Pancreas (tissue), 10 donors: ENCODE results near the gene WASL. TPM values are rescaled to one million over a fixed set of nuclear protein-coding genes. Genes with fewer than 3 reads are reported as not detected.

ENCODE experiments used
- ATAC-seq, 4 donors: fragments of 200-7000 bp; cut with Tn5 transposase; one replicate each; pipeline versions ENCODE4 v1.8.0 to v1.9.1; 2020; ENCODE audit warnings: mild to moderate bottlenecking in 4 of 4, moderate library complexity in 4 of 4
- DNase-seq, 6 donors: peaks; one replicate each; pipeline ENCODE4 v3.0.0-alpha.2; 2020
- FAIRE-seq: peaks from 2 replicates; lab custom pipeline; 2012; peaks lifted over from hg19 to GRCh38; lab: Jason Lieb, UNC
- H3K27ac ChIP-seq, 4 donors: fragments of 200-600 bp; sonication (generic); 1 replicate in 3 of 4; 2 replicates in 1 of 4; pipeline versions ENCODE4 v1.5.0 to v1.8.0; 2020
- H3K27me3 ChIP-seq, 4 donors: fragments of 200-600 bp; one replicate each; pipeline ENCODE4 v1.8.0; 2021
- H3K36me3 ChIP-seq, 3 donors: fragments of 200-600 bp; sonication (generic) in 1 of 3; one replicate each; pipeline versions ENCODE4 v1.5.0 to v1.8.0; 2020 to 2021
- H3K4me1 ChIP-seq, 3 donors: fragments of 200-600 bp; one replicate each; pipeline ENCODE4 v1.8.0; 2021
- H3K4me3 ChIP-seq, 4 donors: fragments of 200-600 bp; sonication (generic) in 2 of 4; one replicate each; pipeline versions ENCODE4 v1.5.0 to v1.8.0; 2020 to 2021
- H3K9me3 ChIP-seq, 4 donors: fragments of 200-600 bp; one replicate each; pipeline ENCODE4 v1.8.0; 2021
- CTCF ChIP-seq, 4 donors: fragments of 200-600 bp; sonication (generic) in 3 of 4; IDR thresholded peaks; one replicate each; pipeline versions ENCODE4 v1.5.0 to v1.8.0; 2021; ENCODE audit warnings: antibody characterized with exemption in 4 of 4
- WGBS, 2 donors: extraction: QIAGEN DNeasy Blood & Tissue Kit; methylation state at CpG; one replicate each; pipeline ENCODE4 v1.1.7; 2013; 5-methylcytosine and 5-hydroxymethylcytosine counted together
- intact Hi-C, 3 donors: fragments of 100-400 bp; cut with DNase I; formaldehyde crosslinking; loops; one replicate each; pipeline versions ENCODE4 v1.11.1 to v1.14.2; 2022
- polyA plus RNA-seq, 2 donors: library from polyadenylated mRNA; stranded (reverse); fragments of 200-250 nt; gene quantifications; one replicate each; pipeline ENCODE4 v1.2.3, GENCODE V29; 2013
- total RNA-seq, 6 donors: library from RNA; stranded (reverse); fragmentation: NEBNext Ultra II Directional in 4 of 6; extraction: Animal tissue kit (Norgen Biotek cat#: 25700) in 4 of 6; gene quantifications; one replicate each; pipeline versions ENCODE4 v1.2.1 to v1.2.4, GENCODE V29; 2021 to 2023
- donor health status: healthy with polysubstance abuse.
- donor health status: DM: no; HTN: no; CAD: no; lungs with moderate emphysema.
- donor health status: DM: no; HTN: no; CAD: no.
- donor health status: control.
- donor health status: control.
- donor health status: Bipolar disorder and iron deficiency.
- donor health status: DM: yes; HTN: yes; CAD: no.
- donor health status: DM: no; HTN: no; CAD: no.
- donor health status: DM: no; HTN: no; CAD: no.
- donor health status: DM: yes; HTN: yes; CAD: no.

The WASL gene
- total and polyA plus RNA-seq, 8 donors = 8.2 to 27.3 (median 16.0) TPM

GRCh38 chr7:123695944-123696677, 52.7 kb downstream of the WASL start:
- intact Hi-C loops = loop anchor here in 1 of 3 donors (10.0 kb wide), 1 partner anchor 49 kb away; the partner anchor contains the start of gene WASL
- ATAC-seq = no peak
- H3K4me3 ChIP-seq = no peak overlapping the region
- peaks cover 0 to 36% (median 3%) of the 10 kb centered on the region in 3 donors for H3K36me3 ChIP-seq
- no peak for TF ChIP-seq CTCF (IDR thresholded peaks at IDR 0.05)
- peak; percentile 26 for FAIRE-seq
- DNase-seq = no peak
- no peaks in the 10 kb centered on the region for H3K9me3 ChIP-seq
- peaks cover 0 to 6% (median 0%) of the 10 kb centered on the region in 3 donors for H3K4me1 ChIP-seq
- WGBS, 2 donors = 79% methylated on average over 3 of the region's 3 CpGs
- no peak overlapping the region for H3K27ac ChIP-seq
- H3K27me3 ChIP-seq = no peaks in the 10 kb centered on the region

- WGBS, 2 donors = 99 to 100% methylated on average over 6 of the region's 6 CpGs
- TF ChIP-seq CTCF (IDR thresholded peaks at IDR 0.05) = no peak
- ATAC-seq = no peak
- H3K36me3 ChIP-seq = peaks cover 0 to 29% (median 3%) of the 10 kb centered on the region in 3 donors
- peak in 1 of 6 donors; percentile 20 for DNase-seq
- H3K9me3 ChIP-seq = no peaks in the 10 kb centered on the region
- no peak for FAIRE-seq
- H3K4me3 ChIP-seq = no peak overlapping the region
- H3K27ac ChIP-seq = no peak overlapping the region
- no peaks in the 10 kb centered on the region for H3K27me3 ChIP-seq
- peaks cover 0 to 12% (median 6%) of the 10 kb centered on the region in 3 donors for H3K4me1 ChIP-seq
- intact Hi-C loops = loop anchor here in 1 of 3 donors (10.0 kb wide), 1 partner anchor 52 kb away; the partner anchor contains the start of gene WASL
Measured at GRCh38 chr7:123692471-123692877, 56.3 kb downstream of the WASL start.

- 93 to 95% methylated on average over 2 of the region's 2 CpGs for WGBS, 2 donors
- Histone ChIP-seq H3K4me3 (no peak overlapping the region), H3K4me1 (peaks cover 0 to 12% (median 6%) of the 10 kb centered on the region in 3 donors), H3K9me3 (no peaks in the 10 kb centered on the region), H3K27ac (no peak overlapping the region), H3K27me3 (no peaks in the 10 kb centered on the region), H3K36me3 (peaks cover 0 to 21% (median 3%) of the 10 kb centered on the region in 3 donors)
- no peak for ATAC-seq
- intact Hi-C loops = loop anchor here in 1 of 3 donors (10.0 kb wide), 1 partner anchor 54 kb away; the partner anchor contains the start of gene WASL
- DNase-seq = no peak
- no peak for TF ChIP-seq CTCF (IDR thresholded peaks at IDR 0.05)
- FAIRE-seq = no peak
Measured at GRCh38 chr7:123690550-123690949, 58.3 kb downstream of the WASL start.

- DNase-seq (no peak), FAIRE-seq (peak; percentile 29), ATAC-seq (peak in 1 of 4 donors; percentile 53)
- H3K36me3 ChIP-seq = peaks cover 0 to 10% (median 3%) of the 10 kb centered on the region in 3 donors
- TF ChIP-seq CTCF (IDR thresholded peaks at IDR 0.05) = no peak
- no peak overlapping the region for H3K4me3 ChIP-seq
- intact Hi-C loops = no loop called here
- H3K27ac ChIP-seq = peak overlapping the region in 1 of 4 donors; percentile 21
- H3K9me3 ChIP-seq = no peaks in the 10 kb centered on the region
- H3K4me1 ChIP-seq = peaks cover 0 to 12% (median 0%) of the 10 kb centered on the region in 3 donors
- whole genome bisulfite sequencing, 2 donors = 41 to 57% methylated on average over 3 of the region's 3 CpGs
- no peaks in the 10 kb centered on the region for H3K27me3 ChIP-seq
Measured at GRCh38 chr7:123689250-123689649, 59.6 kb downstream of the WASL start.

- WGBS, 2 donors = 89% methylated on average over 1 of the region's 1 CpG
- no peak for FAIRE-seq
- TF ChIP-seq CTCF (IDR thresholded peaks at IDR 0.05) = no peak
Measured at GRCh38 chr7:123687727-123688126, 61.1 kb downstream of the WASL start.

More at GRCh38 chr7:123687727-123688126, 61.1 kb downstream of the WASL start:
- Histone ChIP-seq H3K27ac (no peak overlapping the region), H3K9me3 (no peaks in the 10 kb centered on the region), H3K27me3 (no peaks in the 10 kb centered on the region), H3K4me3 (no peak overlapping the region), H3K4me1 (peaks cover 0 to 15% (median 3%) of the 10 kb centered on the region in 3 donors), H3K36me3 (peaks cover 0 to 6% (median 3%) of the 10 kb centered on the region in 3 donors)
- intact Hi-C loops = no loop called here
- no peak for DNase-seq
- ATAC-seq = no peak
